Measurements from ENCODE around the gene PER3.

PER3 gene

GRCh38 chr1:7878027-7878426 is 93.9 kb downstream of the PER3 start:
- no peak for DNase-seq

- DNase-seq, result no peak
Measured at GRCh38 chr1:7879228-7879627, 95.1 kb downstream of the PER3 start.

GRCh38 chr1:7884757-7885156 is 100.7 kb downstream of the PER3 start:
- no peak for DNase-seq

GRCh38 chr1:7885513-7886404 is 101.7 kb downstream of the PER3 start:
- DNase-seq, result peak; percentile 53

- DNase-seq, result no peak
Measured at GRCh38 chr1:7886405-7886745, 102.3 kb downstream of the PER3 start.

- no peak for DNase-seq
Measured at GRCh38 chr1:7888248-7889081, 104.4 kb downstream of the PER3 start.

GRCh38 chr1:7890853-7891252 is 106.8 kb downstream of the PER3 start:
- DNase-seq, result no peak

GRCh38 chr1:7891804-7892203 is 107.7 kb downstream of the PER3 start:
- no peak for DNase-seq

- no peak for DNase-seq
Measured at GRCh38 chr1:7893529-7894180, 109.6 kb downstream of the PER3 start.
